Measurements from ENCODE around the gene P4HB. TPM values are rescaled to one million over a fixed set of nuclear protein-coding genes. Genes with fewer than 3 reads are reported as not detected.

Gene P4HB
- total and polyA plus RNA-seq, 2 of the 4 experiments (the other 2 are of a cell fraction), result 599 to 932 TPM

DNA sequence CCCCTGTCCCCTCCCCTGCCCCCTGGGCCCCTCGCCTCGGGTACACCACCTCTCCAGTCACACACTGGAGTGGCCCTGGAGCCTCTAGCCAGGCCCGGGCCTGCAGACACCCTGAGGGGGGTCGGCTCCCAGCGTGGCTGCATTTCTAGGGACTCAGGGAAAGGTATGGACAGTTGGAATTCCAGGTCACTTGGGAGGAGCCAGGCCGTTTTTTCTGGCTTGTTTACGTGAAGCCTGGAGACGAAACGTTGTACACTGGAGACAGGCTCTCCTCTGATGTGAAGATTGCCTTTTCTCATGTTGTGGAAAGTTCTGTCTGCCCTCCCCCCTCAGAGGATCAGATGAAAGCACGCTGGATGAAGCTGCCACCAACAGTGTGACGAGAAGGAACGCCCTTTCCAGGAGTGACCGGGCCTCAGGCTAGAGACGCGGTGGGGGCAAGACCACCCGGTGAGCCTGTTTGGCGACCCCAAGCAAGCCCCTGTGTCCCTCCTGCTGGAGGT is 21.5 kb downstream of the P4HB start:
- no peak overlapping the region for H3K27ac ChIP-seq (ENCODE audit: insufficient read depth, low read length)
- DNase-seq (no peak), ATAC-seq (ENCODE audit: low read depth) (no peak)
- peaks cover 3% of the 10 kb centered on the region; the same call in 1 of the 2 replicates for H3K4me1 ChIP-seq (ENCODE audit: control insufficient read depth, insufficient read depth, low read length)
- H3K56ac ChIP-seq (ENCODE audit: extremely low read depth, insufficient read depth, low read length), result no peak overlapping the region
- H3K14ac ChIP-seq (replicated peaks; ENCODE audit: low read depth, low read length), result no peak overlapping the region
- H3K4ac ChIP-seq (ENCODE audit: low read depth, low read length), result no peak overlapping the region
- no peak overlapping the region for H2AK9ac ChIP-seq (replicated peaks; ENCODE audit: low read depth, low read length, poor library complexity)
- in situ Hi-C loops (cut with MboI; ENCODE audit: low sequenced_read_pairs) (no loop called here), intact Hi-C loops (cut with micrococcal nuclease) (no loop called here), dilution Hi-C loops (cut with HindIII; ENCODE audit: low sequenced_read_pairs, unreplicated experiment) (no loop called here)
- no peak overlapping the region for H2BK20ac ChIP-seq (ENCODE audit: low read depth, low read length)
- peaks cover 4 to 7% of the 10 kb centered on the region in 2 experiments; a peak in 2 of 4 replicates for H3K79me1 ChIP-seq (ENCODE audit: low read depth in 1 of 2, low read length in 2 of 2)
- H2BK120ac ChIP-seq (ENCODE audit: low read depth, low read length), result no peak overlapping the region
- H2AFZ ChIP-seq (replicated peaks; ENCODE audit: low read length, poor library complexity), result no peak overlapping the region
- no peaks in the 10 kb centered on the region for H3K27me3 ChIP-seq (ENCODE audit: control insufficient read depth, insufficient read depth, low read length)
- H3K9me3 ChIP-seq (ENCODE audit: control insufficient read depth, insufficient read depth, low read length), result no peaks in the 10 kb centered on the region
- H3K36me3 ChIP-seq (ENCODE audit: control insufficient read depth, insufficient read depth, low read length), result peaks cover 17% of the 10 kb centered on the region
- peaks cover 14% of the 10 kb centered on the region for H4K20me1 ChIP-seq (ENCODE audit: insufficient read depth, low read length)
- ChIA-PET POLR2A (ENCODE audit: unreplicated experiment) (no interaction called here), CTCF (no interaction called here)
- no peak overlapping the region for H4K91ac ChIP-seq (ENCODE audit: insufficient read depth, low read depth, low read length)
- no peak overlapping the region for H3K23ac ChIP-seq (ENCODE audit: low read depth, low read length)
- H2BK5ac ChIP-seq (ENCODE audit: low read depth, low read length, poor library complexity, severe bottlenecking), result no peak overlapping the region
- H3K9ac ChIP-seq (ENCODE audit: low read depth, low read length), result no peak overlapping the region
- H3K4me3 ChIP-seq (ENCODE audit: insufficient read depth, low read depth, low read length), result no peak overlapping the region
- 27% methylated on average over 3 of the region's 17 CpGs; no CpG with 5 or more reads in 1 of the 2 experiments for WGBS, 2 experiments (ENCODE audit: extremely low coverage in 2 of 2, insufficient read length in 1 of 2)
- no peak overlapping the region for H2AK5ac ChIP-seq (ENCODE audit: low read depth, low read length)
- TF ChIP-seq NFE2L2 (IDR thresholded peaks at IDR 0.05; ENCODE audit: low read depth, low read length), result no peak
- no peak for TF ChIP-seq MAZ (IDR thresholded peaks at IDR 0.05; ENCODE audit: borderline replicate concordance, low read depth, low read length)
- TF ChIP-seq POLR2A (IDR thresholded peaks at IDR 0.05; ENCODE audit: low read depth, low read length), result no peak
- no peak for TF ChIP-seq CHD1 (IDR thresholded peaks at IDR 0.05; ENCODE audit: low read depth, low read length)
- no peak for TF ChIP-seq RAD21 (IDR thresholded peaks at IDR 0.05; ENCODE audit: low read length)
- TF ChIP-seq RFX5 (IDR thresholded peaks at IDR 0.05; ENCODE audit: low read depth, low read length), result no peak
- TF ChIP-seq CEBPB (IDR thresholded peaks at IDR 0.05; ENCODE audit: low read depth, low read length), result no peak
- no peak for TF ChIP-seq MAFK (IDR thresholded peaks at IDR 0.05; ENCODE audit: low read depth, low read length)
- no peak for TF ChIP-seq BHLHE40 (IDR thresholded peaks at IDR 0.05; ENCODE audit: low read depth, low read length)
- no peak for TF ChIP-seq MXI1 (IDR thresholded peaks at IDR 0.05; ENCODE audit: borderline replicate concordance, low read depth, low read length)
- TF ChIP-seq, protein P1, sequence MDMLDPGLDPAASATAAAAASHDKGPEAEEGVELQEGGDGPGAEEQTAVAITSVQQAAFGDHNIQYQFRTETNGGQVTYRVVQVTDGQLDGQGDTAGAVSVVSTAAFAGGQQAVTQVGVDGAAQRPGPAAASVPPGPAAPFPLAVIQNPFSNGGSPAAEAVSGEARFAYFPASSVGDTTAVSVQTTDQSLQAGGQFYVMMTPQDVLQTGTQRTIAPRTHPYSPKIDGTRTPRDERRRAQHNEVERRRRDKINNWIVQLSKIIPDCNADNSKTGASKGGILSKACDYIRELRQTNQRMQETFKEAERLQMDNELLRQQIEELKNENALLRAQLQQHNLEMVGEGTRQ (IDR thresholded peaks at IDR 0.05; ENCODE audit: low read depth, low read length), result no peak
- TF ChIP-seq, protein P2, sequence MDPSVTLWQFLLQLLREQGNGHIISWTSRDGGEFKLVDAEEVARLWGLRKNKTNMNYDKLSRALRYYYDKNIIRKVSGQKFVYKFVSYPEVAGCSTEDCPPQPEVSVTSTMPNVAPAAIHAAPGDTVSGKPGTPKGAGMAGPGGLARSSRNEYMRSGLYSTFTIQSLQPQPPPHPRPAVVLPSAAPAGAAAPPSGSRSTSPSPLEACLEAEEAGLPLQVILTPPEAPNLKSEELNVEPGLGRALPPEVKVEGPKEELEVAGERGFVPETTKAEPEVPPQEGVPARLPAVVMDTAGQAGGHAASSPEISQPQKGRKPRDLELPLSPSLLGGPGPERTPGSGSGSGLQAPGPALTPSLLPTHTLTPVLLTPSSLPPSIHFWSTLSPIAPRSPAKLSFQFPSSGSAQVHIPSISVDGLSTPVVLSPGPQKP (IDR thresholded peaks at IDR 0.05; ENCODE audit: borderline replicate concordance, low read depth, low read length), result no peak
- TF ChIP-seq SMC3 (IDR thresholded peaks at IDR 0.05; ENCODE audit: low read depth, low read length), result no peak
- TF ChIP-seq RCOR1 (IDR thresholded peaks at IDR 0.05; ENCODE audit: insufficient replicate concordance, low read length), result no peak
- TF ChIP-seq CTCF (conservative IDR thresholded peaks at IDR 0.05; ENCODE audit: low read depth, low read length), result no peak
- TF ChIP-seq FOS (IDR thresholded peaks at IDR 0.05; ENCODE audit: low read depth, low read length), result no peak
- peaks cover 11% of the 10 kb centered on the region for H3K9me1 ChIP-seq (ENCODE audit: insufficient read depth, low read length)
- BruUV-seq (replicated peaks), result no TSS peak
- no peak overlapping the region for H4K8ac ChIP-seq (ENCODE audit: low read depth in 2 of 2, low read length in 2 of 2)
- no peak overlapping the region for H4K5ac ChIP-seq (ENCODE audit: low read depth, low read length)
- no peak overlapping the region for H2BK15ac ChIP-seq (ENCODE audit: low read depth, low read length)
- H3K4me2 ChIP-seq (ENCODE audit: low read depth, low read length), result no peak overlapping the region
- no peak overlapping the region for H3K18ac ChIP-seq (ENCODE audit: low read depth, low read length)
